AG08396 (cell line): ENCODE measurements around the gene SMC2.

Experiments
- DNase-seq: peaks from one replicate; pipeline ENCODE4 v3.0.0; 2012; ENCODE audit warnings: low spot score, mixed read lengths

Gene SMC2

GRCh38 chr9:104104360-104104759 lies 10.3 kb downstream of the SMC2 start:
- DNase-seq: no peak

- no peak for DNase-seq
Measured at GRCh38 chr9:104107799-104108198, 13.7 kb downstream of the SMC2 start.

- no peak for DNase-seq
Measured at GRCh38 chr9:104108315-104108714, 14.2 kb downstream of the SMC2 start.

- no peak for DNase-seq
Measured at GRCh38 chr9:104110509-104110908, 16.4 kb downstream of the SMC2 start.

- DNase-seq: no peak
Measured at GRCh38 chr9:104118916-104119315, 24.8 kb downstream of the SMC2 start.

- DNase-seq: no peak
Measured at GRCh38 chr9:104121022-104121421, 26.9 kb downstream of the SMC2 start.

- DNase-seq: no peak
Measured at GRCh38 chr9:104138243-104138868, 44.2 kb downstream of the SMC2 start.

- DNase-seq: no peak
Measured at GRCh38 chr9:104142799-104143549, 48.9 kb downstream of the SMC2 start.

GRCh38 chr9:104143550-104143910 lies 49.4 kb downstream of the SMC2 start:
- DNase-seq: no peak

- DNase-seq: no peak
Measured at GRCh38 chr9:104144336-104144735, 50.2 kb downstream of the SMC2 start.

- DNase-seq: no peak
Measured at GRCh38 chr9:104173067-104173466, 79.0 kb downstream of the SMC2 start.

- no peak for DNase-seq
Measured at GRCh38 chr9:104177003-104177611, 83.0 kb downstream of the SMC2 start.

GRCh38 chr9:104177676-104178075 lies 83.6 kb downstream of the SMC2 start:
- DNase-seq: no peak
